OCI-M1 (cell line): ENCODE data around the gene LTB.
"Not testable (repeated sequence)": the region's sequence is repeated elsewhere in the genome, so short reads cannot be mapped to it uniquely, and the experiment has no call there.

ENCODE experiments used
- DNase-seq: peaks from one replicate; lab custom pipeline; 2025; lab: John Stamatoyannopoulos, UW

LTB gene

GRCh38 chr6:31607317-31607716 lies 25.1 kb upstream of the LTB start:
- DNase-seq: no peak

- DNase-seq: peak; percentile 82
Measured at GRCh38 chr6:31597006-31597405, 14.8 kb upstream of the LTB start.

GRCh38 chr6:31592396-31592771 lies 10.2 kb upstream of the LTB start:
- no peak for DNase-seq

- DNase-seq: not testable (repeated sequence)
Measured at GRCh38 chr6:31590691-31591090, 8.5 kb upstream of the LTB start.

GRCh38 chr6:31588871-31589650 lies 6.8 kb upstream of the LTB start:
- no peak for DNase-seq

GRCh38 chr6:31587791-31588777 lies 5.9 kb upstream of the LTB start:
- DNase-seq: no peak

- peak; percentile 49 for DNase-seq
Measured at GRCh38 chr6:31586599-31587281, 4.5 kb upstream of the LTB start.

- DNase-seq: peak; percentile 63
Measured at GRCh38 chr6:31586008-31586407, 3.8 kb upstream of the LTB start, which contains the start of gene LST1. Gene LST1, plus strand, starts transcription at chr6:31586277. Its CDS starts 1,023 bp downstream, at chr6:31587300.

- peak; percentile 73 for DNase-seq
Measured at GRCh38 chr6:31585491-31585890, 3.3 kb upstream of the LTB start.

- no peak for DNase-seq
Measured at GRCh38 chr6:31581434-31582229, 592 bp downstream of the LTB start.

- peak; percentile 93 for DNase-seq
Measured at GRCh38 chr6:31580807-31581433, 1.3 kb downstream of the LTB start.

- DNase-seq: no peak
Measured at GRCh38 chr6:31580438-31580740, 1.8 kb downstream of the LTB start.

GRCh38 chr6:31579546-31580437 lies 2.4 kb downstream of the LTB start:
- no peak for DNase-seq

GRCh38 chr6:31579119-31579505 lies 3.1 kb downstream of the LTB start:
- no peak for DNase-seq

GRCh38 chr6:31578184-31579118 lies 3.8 kb downstream of the LTB start:
- DNase-seq: no peak

GRCh38 chr6:31577579-31577966 lies 4.7 kb downstream of the LTB start:
- DNase-seq: no peak

- no peak for DNase-seq
Measured at GRCh38 chr6:31576897-31577578, 5.2 kb downstream of the LTB start.

- DNase-seq: no peak
Measured at GRCh38 chr6:31575952-31576685, 6.1 kb downstream of the LTB start.
